ENCODE results near the gene TKTL1. TPM values are rescaled to one million over a fixed set of nuclear protein-coding genes. Genes with fewer than 3 reads are reported as not detected.
A peak's percentile ranks its signal among the peaks of the same experiment; 100 is the strongest.

TKTL1 gene
- total RNA-seq, 1 experiment from 2014 or later, result not detected

GRCh38 chrX:154315416-154315815 is 19.8 kb downstream of the TKTL1 start:
- H3K27me3 ChIP-seq (replicated peaks; ENCODE audit: insufficient read depth, low read depth, low read length, poor library complexity), result no peaks in the 10 kb centered on the region

GRCh38 chrX:154317391-154317995 is 21.9 kb downstream of the TKTL1 start:
- Histone ChIP-seq H3K27ac (ENCODE audit: low read depth, low read length, poor library complexity, severe bottlenecking) (no peak overlapping the region), H3K4me3 (ENCODE audit: low read depth, low read length, poor library complexity, severe bottlenecking) (no peak overlapping the region), H3K4me1 (ENCODE audit: insufficient read depth, low read length, poor library complexity, severe bottlenecking) (no peaks in the 10 kb centered on the region), H3K36me3 (ENCODE audit: insufficient read depth, low read length, poor library complexity, severe bottlenecking) (no peaks in the 10 kb centered on the region), H3K27me3 (replicated peaks; ENCODE audit: insufficient read depth, low read depth, low read length, poor library complexity) (peaks cover under 1% of the 10 kb centered on the region), H3K9me3 (ENCODE audit: low read depth, low read length, poor library complexity, severe bottlenecking) (no peaks in the 10 kb centered on the region)
- intact Hi-C loops (cut with micrococcal nuclease; ENCODE audit: unreplicated experiment), result no loop called here
- CTCF ChIA-PET, result no interaction called here
- POLR2A ChIA-PET (ENCODE audit: low non-redundant PET), result no interaction called here
- TF ChIP-seq, protein P1, sequence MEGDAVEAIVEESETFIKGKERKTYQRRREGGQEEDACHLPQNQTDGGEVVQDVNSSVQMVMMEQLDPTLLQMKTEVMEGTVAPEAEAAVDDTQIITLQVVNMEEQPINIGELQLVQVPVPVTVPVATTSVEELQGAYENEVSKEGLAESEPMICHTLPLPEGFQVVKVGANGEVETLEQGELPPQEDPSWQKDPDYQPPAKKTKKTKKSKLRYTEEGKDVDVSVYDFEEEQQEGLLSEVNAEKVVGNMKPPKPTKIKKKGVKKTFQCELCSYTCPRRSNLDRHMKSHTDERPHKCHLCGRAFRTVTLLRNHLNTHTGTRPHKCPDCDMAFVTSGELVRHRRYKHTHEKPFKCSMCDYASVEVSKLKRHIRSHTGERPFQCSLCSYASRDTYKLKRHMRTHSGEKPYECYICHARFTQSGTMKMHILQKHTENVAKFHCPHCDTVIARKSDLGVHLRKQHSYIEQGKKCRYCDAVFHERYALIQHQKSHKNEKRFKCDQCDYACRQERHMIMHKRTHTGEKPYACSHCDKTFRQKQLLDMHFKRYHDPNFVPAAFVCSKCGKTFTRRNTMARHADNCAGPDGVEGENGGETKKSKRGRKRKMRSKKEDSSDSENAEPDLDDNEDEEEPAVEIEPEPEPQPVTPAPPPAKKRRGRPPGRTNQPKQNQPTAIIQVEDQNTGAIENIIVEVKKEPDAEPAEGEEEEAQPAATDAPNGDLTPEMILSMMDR (conservative IDR thresholded peaks at IDR 0.05; ENCODE audit: low read depth, low read length), result peak; percentile 61
- no peak for TF ChIP-seq EZH2 (IDR thresholded peaks at IDR 0.05; ENCODE audit: borderline replicate concordance, low read depth, low read length, poor library complexity, severe bottlenecking)
- peak; percentile 42 for DNase-seq (ENCODE audit: low spot score)
- BruUV-seq (replicated peaks), result no TSS peak

More at GRCh38 chrX:154315416-154315815, 19.8 kb downstream of the TKTL1 start:
- no peaks in the 10 kb centered on the region for H3K36me3 ChIP-seq (ENCODE audit: insufficient read depth, low read length, poor library complexity, severe bottlenecking)
- POLR2A ChIA-PET (ENCODE audit: low non-redundant PET), result no interaction called here
- H3K27ac ChIP-seq (ENCODE audit: low read depth, low read length, poor library complexity, severe bottlenecking), result no peak overlapping the region
- no peak overlapping the region for H3K4me3 ChIP-seq (ENCODE audit: low read depth, low read length, poor library complexity, severe bottlenecking)
- intact Hi-C loops (cut with micrococcal nuclease; ENCODE audit: unreplicated experiment), result no loop called here
- TF ChIP-seq EZH2 (IDR thresholded peaks at IDR 0.05; ENCODE audit: borderline replicate concordance, low read depth, low read length, poor library complexity, severe bottlenecking), result no peak
- TF ChIP-seq, protein P1 (conservative IDR thresholded peaks at IDR 0.05; ENCODE audit: low read depth, low read length), result no peak
- no peak for DNase-seq (ENCODE audit: low spot score)
- H3K9me3 ChIP-seq (ENCODE audit: low read depth, low read length, poor library complexity, severe bottlenecking), result no peaks in the 10 kb centered on the region
- no peaks in the 10 kb centered on the region for H3K4me1 ChIP-seq (ENCODE audit: insufficient read depth, low read length, poor library complexity, severe bottlenecking)
- CTCF ChIA-PET, result interaction anchor here (1.3 kb wide), 1 partner anchor 8 kb away, joined by 3 read pairs; no protein-coding TSS in a partner anchor
- no TSS peak for BruUV-seq (replicated peaks)

DNA sequence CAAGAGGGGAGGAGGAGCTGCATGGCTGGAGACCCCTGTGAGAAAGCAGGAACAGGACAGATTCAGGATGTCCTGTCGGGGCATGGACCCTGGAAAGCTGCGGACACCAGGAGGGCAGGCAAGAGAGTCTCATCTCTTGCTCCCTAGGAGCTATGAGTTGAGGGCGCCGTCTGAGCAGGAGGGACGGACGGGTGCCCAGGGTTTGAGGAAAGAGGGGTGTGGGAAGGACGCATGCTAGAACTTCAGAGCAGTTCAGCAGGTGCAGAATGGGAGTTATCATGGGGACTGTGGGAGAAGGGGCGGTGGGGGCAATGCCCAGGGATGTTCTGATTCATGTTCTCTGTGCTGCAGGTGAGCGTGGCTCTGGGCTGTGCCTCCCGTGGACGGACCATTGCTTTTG is 24.8 kb downstream of the TKTL1 start:
- DNase-seq (ENCODE audit: low spot score), result no peak
- BruUV-seq (replicated peaks), result no TSS peak
- no peaks in the 10 kb centered on the region for H3K4me1 ChIP-seq (ENCODE audit: insufficient read depth, low read length, poor library complexity, severe bottlenecking)
- no peaks in the 10 kb centered on the region for H3K36me3 ChIP-seq (ENCODE audit: insufficient read depth, low read length, poor library complexity, severe bottlenecking)
- H3K4me3 ChIP-seq (ENCODE audit: low read depth, low read length, poor library complexity, severe bottlenecking), result no peak overlapping the region
- no peak overlapping the region for H3K27ac ChIP-seq (ENCODE audit: low read depth, low read length, poor library complexity, severe bottlenecking)
- ChIA-PET CTCF (no interaction called here), POLR2A (ENCODE audit: low non-redundant PET) (no interaction called here)
- TF ChIP-seq EZH2 (IDR thresholded peaks at IDR 0.05; ENCODE audit: borderline replicate concordance, low read depth, low read length, poor library complexity, severe bottlenecking), result no peak
- TF ChIP-seq, protein P1 (conservative IDR thresholded peaks at IDR 0.05; ENCODE audit: low read depth, low read length), result no peak
- H3K9me3 ChIP-seq (ENCODE audit: low read depth, low read length, poor library complexity, severe bottlenecking), result no peaks in the 10 kb centered on the region
- H3K27me3 ChIP-seq (replicated peaks; ENCODE audit: insufficient read depth, low read depth, low read length, poor library complexity), result peaks cover 23% of the 10 kb centered on the region
- intact Hi-C loops (cut with micrococcal nuclease; ENCODE audit: unreplicated experiment), result no loop called here

Measured in A673 (cell line).